Uterus (tissue), 4 donors: ENCODE data around the gene RAB3C. TPM values are rescaled to one million over a fixed set of nuclear protein-coding genes. Genes with fewer than 3 reads are reported as not detected.

Source experiments
- DNase-seq, 2 donors: peaks; one replicate each; pipeline ENCODE4 v3.0.0-alpha.2; 2019 to 2020
- H3K27ac ChIP-seq, 2 donors: fragments of 200-600 bp; sonication (generic); 1 replicate in 1 of 2; 2 replicates in 1 of 2; pipeline ENCODE4 v1.5.1; 2016 to 2018
- H3K27me3 ChIP-seq, 2 donors: fragments of 200-600 bp; sonication (generic); one replicate each; pipeline ENCODE4 v1.5.1; 2018 to 2019; ENCODE audit warnings: control low read depth in 1 of 2
- H3K36me3 ChIP-seq, 2 donors: fragments of 200-600 bp; sonication (generic); one replicate each; pipeline ENCODE4 v1.5.1; 2019; ENCODE audit warnings: control low read depth in 1 of 2
- H3K4me1 ChIP-seq, 2 donors: fragments of 200-600 bp; sonication (generic); one replicate each; pipeline ENCODE4 v1.5.1; 2018 to 2019; ENCODE audit warnings: control low read depth in 1 of 2
- H3K4me3 ChIP-seq, 2 donors: fragments of 200-600 bp; sonication (generic); 1 replicate in 1 of 2; 2 replicates in 1 of 2; pipeline ENCODE4 v1.5.1; 2018 to 2019; ENCODE audit warnings: mild to moderate bottlenecking in 1 of 2
- H3K9me3 ChIP-seq, 2 donors: fragments of 200-600 bp; sonication (generic); one replicate each; pipeline ENCODE4 v1.5.1; 2019; ENCODE audit warnings: control low read depth in 1 of 2
- CTCF ChIP-seq, 4 experiments: fragments of 200-600 bp in 2 of 4; fragments of 450-650 bp in 2 of 4; sonication (generic) in 2 of 4; IDR thresholded peaks; one replicate each; pipeline ENCODE4 v1.5.1; 2016 to 2019; ENCODE audit warnings: antibody characterized with exemption in 4 of 4, mild to moderate bottlenecking in 2 of 4, moderate library complexity in 1 of 4
- POLR2A ChIP-seq, 2 donors: fragments of 450-650 bp; IDR thresholded peaks; one replicate each; pipeline ENCODE4 v1.6.1; 2016; ENCODE audit warnings: antibody characterized with exemption in 2 of 2, mild to moderate bottlenecking in 1 of 2, moderate library complexity in 1 of 2
- intact Hi-C: fragments of 100-400 bp; cut with DNase I; formaldehyde crosslinking; loops from one replicate; pipeline ENCODE4 v1.15.1; 2023; ENCODE audit warnings: low total_unique reads
- total RNA-seq, 4 donors: library from RNA; depleted of rRNA in 3 of 4; stranded (reverse); fragments of >200 nt in 3 of 4; gene quantifications; one replicate each; pipeline versions ENCODE4 v1.1.0 to v1.2.4, GENCODE V29; 2014 to 2023
- donor health status: DM: yes; HTN: yes; CAD: no.

RAB3C gene
- total RNA-seq, 4 donors from 2014 or later: 0.59 to 2.1 (median 0.83) TPM; not detected in 1

- Histone ChIP-seq H3K4me3 (no peak overlapping the region), H3K4me1 (no peaks in the 10 kb centered on the region), H3K27ac (no peak overlapping the region), H3K27me3 (no peaks in the 10 kb centered on the region), H3K9me3 (no peaks in the 10 kb centered on the region), H3K36me3 (no peaks in the 10 kb centered on the region)
- TF ChIP-seq CTCF (IDR thresholded peaks at IDR 0.05) (no peak), POLR2A (IDR thresholded peaks at IDR 0.05) (no peak)
- intact Hi-C loops: no loop called here
- no peak for DNase-seq
Measured at GRCh38 chr5:58724992-58725391, 142.1 kb downstream of the RAB3C start.

GRCh38 chr5:58731641-58732040 lies 148.8 kb downstream of the RAB3C start:
- no peaks in the 10 kb centered on the region for H3K4me1 ChIP-seq
- no peak for DNase-seq
- intact Hi-C loops: no loop called here
- TF ChIP-seq CTCF (IDR thresholded peaks at IDR 0.05) (no peak), POLR2A (IDR thresholded peaks at IDR 0.05) (no peak)
- no peaks in the 10 kb centered on the region for H3K36me3 ChIP-seq
- H3K4me3 ChIP-seq: no peak overlapping the region
- no peaks in the 10 kb centered on the region for H3K27me3 ChIP-seq
- no peaks in the 10 kb centered on the region for H3K9me3 ChIP-seq
- H3K27ac ChIP-seq: no peak overlapping the region

- Histone ChIP-seq H3K4me1 (no peaks in the 10 kb centered on the region), H3K27ac (no peak overlapping the region), H3K36me3 (no peaks in the 10 kb centered on the region), H3K27me3 (no peaks in the 10 kb centered on the region), H3K4me3 (no peak overlapping the region), H3K9me3 (no peaks in the 10 kb centered on the region)
- no peak for DNase-seq
- intact Hi-C loops: no loop called here
- TF ChIP-seq CTCF (IDR thresholded peaks at IDR 0.05) (no peak), POLR2A (IDR thresholded peaks at IDR 0.05) (no peak)
Measured at GRCh38 chr5:58735637-58736036, 152.8 kb downstream of the RAB3C start.

- no peaks in the 10 kb centered on the region for H3K27me3 ChIP-seq
- H3K9me3 ChIP-seq: no peaks in the 10 kb centered on the region
- H3K36me3 ChIP-seq: no peaks in the 10 kb centered on the region
- H3K27ac ChIP-seq: no peak overlapping the region
- no peak for DNase-seq
- no peaks in the 10 kb centered on the region for H3K4me1 ChIP-seq
- TF ChIP-seq CTCF (IDR thresholded peaks at IDR 0.05) (no peak), POLR2A (IDR thresholded peaks at IDR 0.05) (no peak)
- H3K4me3 ChIP-seq: no peak overlapping the region
- intact Hi-C loops: no loop called here
Measured at GRCh38 chr5:58736214-58736613, 153.3 kb downstream of the RAB3C start.

GRCh38 chr5:58737671-58738070 lies 154.8 kb downstream of the RAB3C start:
- no peak overlapping the region for H3K4me3 ChIP-seq
- H3K36me3 ChIP-seq: no peaks in the 10 kb centered on the region
- intact Hi-C loops: no loop called here
- no peak for TF ChIP-seq POLR2A (IDR thresholded peaks at IDR 0.05)
- DNase-seq: no peak
- H3K4me1 ChIP-seq: no peaks in the 10 kb centered on the region
- H3K27ac ChIP-seq: no peak overlapping the region
- no peaks in the 10 kb centered on the region for H3K9me3 ChIP-seq
- H3K27me3 ChIP-seq: no peaks in the 10 kb centered on the region

GRCh38 chr5:58738336-58738735 lies 155.5 kb downstream of the RAB3C start:
- Histone ChIP-seq H3K36me3 (no peaks in the 10 kb centered on the region), H3K4me1 (no peaks in the 10 kb centered on the region), H3K4me3 (no peak overlapping the region), H3K9me3 (no peaks in the 10 kb centered on the region), H3K27ac (no peak overlapping the region), H3K27me3 (no peaks in the 10 kb centered on the region)
- intact Hi-C loops: no loop called here
- no peak for DNase-seq
- TF ChIP-seq CTCF (IDR thresholded peaks at IDR 0.05) (no peak), POLR2A (IDR thresholded peaks at IDR 0.05) (no peak)
